IMR-90 (cell line): ENCODE data around the gene BTN3A1. TPM values are rescaled to one million over a fixed set of nuclear protein-coding genes. Genes with fewer than 3 reads are reported as not detected.

Source experiments
- ATAC-seq: fragments of 200-7000 bp; cut with Tn5 transposase; 2 replicates; pipeline ENCODE4 v1.9.1; 2020; ENCODE audit warnings: low read depth, mild to moderate bottlenecking, moderate library complexity
- BruUV-seq: library from RNA; stranded (reverse); fragments of 400-500 nt; replicated peaks from 2 replicates; lab custom pipeline; 2021; lab: Mats Ljungman, UMichigan
- CTCF ChIA-PET: fragments of 300-600 bp; formaldehyde crosslinking; extraction: SDS; loops from one replicate; lab custom pipeline; 2021; ENCODE audit warnings: antibody characterized with exemption; lab: Yijun Ruan, JAX
- POLR2A ChIA-PET: fragments of 300-600 bp; sonication (Branson Sonifier 250); formaldehyde crosslinking; loops from one replicate; lab custom pipeline; 2022; ENCODE audit warnings: antibody characterized with exemption; ENCODE audit not compliant: unreplicated experiment; lab: Charles Lee
- DNase-seq: peaks from one replicate; pipeline ENCODE4 v3.0.0; 2013
- H2AFZ ChIP-seq: replicated peaks from 2 replicates; pipeline ENCODE3; 2013; ENCODE audit warnings: low read length, mild to moderate bottlenecking; ENCODE audit not compliant: poor library complexity
- H2AK5ac ChIP-seq: 2 replicates; pipeline ENCODE4 v1.6.1; 2013; ENCODE audit warnings: low read depth, low read length, inconsistent platforms
- H2AK9ac ChIP-seq: replicated peaks from 2 replicates; pipeline ENCODE3; 2013; ENCODE audit warnings: mild to moderate bottlenecking, low read depth, low read length, moderate library complexity; ENCODE audit not compliant: poor library complexity
- H2BK120ac ChIP-seq: 2 replicates; pipeline ENCODE4 v1.6.1; 2013; ENCODE audit warnings: low read depth, low read length, inconsistent platforms
- H2BK15ac ChIP-seq: 3 replicates; pipeline ENCODE4 v1.6.1; 2013; ENCODE audit warnings: low read depth, low read length, inconsistent platforms
- H2BK20ac ChIP-seq: 2 replicates; pipeline ENCODE4 v1.6.1; 2013; ENCODE audit warnings: low read depth, mild to moderate bottlenecking, inconsistent platforms, low read length, moderate library complexity
- H2BK5ac ChIP-seq: 2 replicates; pipeline ENCODE4 v1.6.1; 2013; ENCODE audit warnings: mild to moderate bottlenecking, low read depth, low read length, inconsistent platforms; ENCODE audit not compliant: poor library complexity, severe bottlenecking
- H3K14ac ChIP-seq: replicated peaks from 2 replicates; pipeline ENCODE4 v1.6.1; 2013; ENCODE audit warnings: low read depth, low read length, inconsistent platforms
- H3K18ac ChIP-seq: 2 replicates; pipeline ENCODE4 v1.6.1; 2013; ENCODE audit warnings: low read depth, low read length, control low read depth
- H3K23ac ChIP-seq: 2 replicates; pipeline ENCODE4 v1.6.1; 2013; ENCODE audit warnings: low read depth, low read length, inconsistent platforms
- H3K27ac ChIP-seq: 2 replicates; pipeline ENCODE4 v1.5.1; 2013; ENCODE audit warnings: mild to moderate bottlenecking, control low read depth, low read length; ENCODE audit not compliant: insufficient read depth
- H3K27me3 ChIP-seq: 2 replicates; pipeline ENCODE4 v1.6.1; 2013; ENCODE audit warnings: low read length; ENCODE audit not compliant: control insufficient read depth, insufficient read depth
- H3K36me3 ChIP-seq: 2 replicates; pipeline ENCODE4 v1.6.1; 2013; ENCODE audit warnings: low read length, mixed read lengths; ENCODE audit not compliant: control insufficient read depth, insufficient read depth
- H3K4ac ChIP-seq: 2 replicates; pipeline ENCODE4 v1.6.1; 2013; ENCODE audit warnings: low read depth, low read length, inconsistent platforms
- H3K4me1 ChIP-seq: 2 replicates; pipeline ENCODE4 v1.6.1; 2013; ENCODE audit warnings: low read length, mixed read lengths; ENCODE audit not compliant: control insufficient read depth, insufficient read depth
- H3K4me2 ChIP-seq: 2 replicates; pipeline ENCODE4 v1.6.1; 2013; ENCODE audit warnings: low read depth, mild to moderate bottlenecking, control low read depth, low read length, moderate library complexity
- H3K4me3 ChIP-seq: 2 replicates; pipeline ENCODE4 v1.5.1; 2013; ENCODE audit warnings: low read depth, mild to moderate bottlenecking, control low read depth, low read length, moderate library complexity; ENCODE audit not compliant: insufficient read depth
- H3K56ac ChIP-seq: 2 replicates; pipeline ENCODE4 v1.6.1; 2013; ENCODE audit warnings: low read length, inconsistent platforms; ENCODE audit not compliant: insufficient read depth; ENCODE audit errors: extremely low read depth
- H3K79me1 ChIP-seq, 2 experiments: 2 replicates each; pipeline ENCODE4 v1.6.1; 2013; ENCODE audit warnings: low read length in 2 of 2, inconsistent platforms in 1 of 2, low read depth in 1 of 2
- H3K9ac ChIP-seq: 2 replicates; pipeline ENCODE4 v1.6.1; 2013; ENCODE audit warnings: low read depth, low read length, control low read depth
- H3K9me1 ChIP-seq: 2 replicates; pipeline ENCODE4 v1.6.1; 2013; ENCODE audit warnings: low read length, inconsistent platforms; ENCODE audit not compliant: insufficient read depth
- H3K9me3 ChIP-seq: 2 replicates; pipeline ENCODE4 v1.6.1; 2013; ENCODE audit warnings: low read length; ENCODE audit not compliant: control insufficient read depth, insufficient read depth
- H4K20me1 ChIP-seq: 2 replicates; pipeline ENCODE4 v1.6.1; 2013; ENCODE audit warnings: low read length, inconsistent platforms; ENCODE audit not compliant: insufficient read depth
- H4K5ac ChIP-seq: 2 replicates; pipeline ENCODE4 v1.6.1; 2013; ENCODE audit warnings: mild to moderate bottlenecking, low read depth, low read length, control low read depth
- H4K8ac ChIP-seq, 2 experiments: 2 replicates each; pipeline ENCODE4 v1.6.1; 2013; ENCODE audit warnings: low read depth in 2 of 2, low read length in 2 of 2, control low read depth in 1 of 2, inconsistent platforms in 1 of 2
- H4K91ac ChIP-seq: 2 replicates; pipeline ENCODE4 v1.6.1; 2013; ENCODE audit warnings: low read depth, low read length, inconsistent platforms; ENCODE audit not compliant: insufficient read depth
- MAFK ChIP-seq: IDR thresholded peaks from 2 replicates; pipeline ENCODE4 v1.6.1; 2012; ENCODE audit warnings: low read depth, low read length, improper control_type of control experiment
- RCOR1 ChIP-seq: IDR thresholded peaks from 2 replicates; pipeline ENCODE4 v1.6.1; 2012; ENCODE audit warnings: mild to moderate bottlenecking, low read length, improper control_type of control experiment; ENCODE audit not compliant: insufficient replicate concordance
- WGBS, 2 experiments: methylation state at CpG; one replicate each; pipeline versions ENCODE4 v1.1.5 to v1.1.7; 2013; ENCODE audit warnings: missing lambda C conversion rate in 2 of 2; ENCODE audit not compliant: insufficient read length in 1 of 2; ENCODE audit errors: extremely low coverage in 2 of 2; 5-methylcytosine and 5-hydroxymethylcytosine counted together
- dilution Hi-C: fragments of 300-500 bp; cut with HindIII; formaldehyde crosslinking; loops from one replicate; pipeline ENCODE4 v1.14.3; 2018; ENCODE audit warnings: low sequenced_read_pairs; ENCODE audit not compliant: unreplicated experiment
- in situ Hi-C: fragments of 300-500 bp; cut with MboI; formaldehyde crosslinking; loops from 3 replicates; pipeline ENCODE4 v1.14.3; 2019; ENCODE audit warnings: low sequenced_read_pairs, inconsistent platforms, mixed read lengths
- intact Hi-C: fragments of 100-400 bp; cut with micrococcal nuclease; formaldehyde crosslinking; loops from 2 replicates; pipeline ENCODE4 v1.10.0; 2022
- polyA plus RNA-seq, 3 experiments: library from polyadenylated mRNA; depleted of rRNA; stranded (reverse); fragments of >200 nt; gene quantifications; 2 replicates each; pipeline ENCODE4 v1.2.3, GENCODE V29; 2012; ENCODE audit warnings: low replicate concordance in 1 of 3
- total RNA-seq: library from RNA; depleted of rRNA; stranded (reverse); fragments of >200 nt; gene quantifications from 2 replicates; pipeline ENCODE4 v1.2.3, GENCODE V29; 2012

Gene BTN3A1
- total and polyA plus RNA-seq, 2 of the 4 experiments (the other 2 are of a cell fraction): 14.4 to 16.5 TPM

DNA sequence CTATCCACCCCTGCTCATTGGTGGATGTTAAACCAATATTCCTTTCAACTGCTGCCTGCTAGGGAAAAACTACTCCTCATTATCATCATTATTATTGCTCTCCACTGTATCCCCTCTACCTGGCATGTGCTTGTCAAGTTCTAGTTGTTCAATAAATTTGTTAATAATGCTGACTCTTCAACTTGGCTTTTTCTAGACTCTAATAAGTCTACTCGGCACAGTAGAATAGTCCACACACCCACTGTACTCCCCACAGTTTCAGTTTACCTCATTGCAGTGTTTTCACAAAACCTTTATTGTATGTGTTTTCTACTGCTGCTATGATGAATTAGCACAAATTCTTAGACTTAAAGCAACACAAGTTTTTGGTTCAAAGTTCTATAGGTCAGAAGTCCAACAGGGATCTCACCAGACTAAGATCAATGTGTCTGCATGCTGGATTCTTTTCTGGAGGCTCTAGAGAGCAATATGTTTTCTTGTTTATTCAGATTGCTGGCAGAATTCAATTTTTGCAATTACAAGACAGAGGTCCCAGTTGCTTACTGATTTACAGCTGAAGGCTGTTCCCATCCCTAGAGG is 13.1 kb downstream of the BTN3A1 start:
- no peak for DNase-seq

More for the DNA sequence above, 13.1 kb downstream of the BTN3A1 start:
- H4K91ac ChIP-seq: no peak overlapping the region
- H4K20me1 ChIP-seq: no peaks in the 10 kb centered on the region
- POLR2A ChIA-PET: no interaction called here
- no peak overlapping the region for H2AK5ac ChIP-seq
- H3K56ac ChIP-seq: no peak overlapping the region
- BruUV-seq: no TSS peak
- H3K9me1 ChIP-seq: peaks cover 6% of the 10 kb centered on the region
- no CpG with 5 or more reads among the region's 1 CpG for WGBS, 2 experiments
- intact Hi-C loops: no loop called here
- no peak overlapping the region for H4K5ac ChIP-seq
- H3K4ac ChIP-seq: no peak overlapping the region
- peaks cover 7% of the 10 kb centered on the region for H3K4me1 ChIP-seq
- in situ Hi-C loops: no loop called here
- no peak overlapping the region for H2BK120ac ChIP-seq
- no peak overlapping the region for H2BK15ac ChIP-seq
- H3K27me3 ChIP-seq: no peaks in the 10 kb centered on the region
- no peak overlapping the region for H2BK5ac ChIP-seq
- H2AFZ ChIP-seq: no peak overlapping the region
- no peak for ATAC-seq
- H3K4me3 ChIP-seq: no peak overlapping the region
- H3K14ac ChIP-seq: no peak overlapping the region
- no peaks in the 10 kb centered on the region for H3K9me3 ChIP-seq
- H3K23ac ChIP-seq: no peak overlapping the region
- H2BK20ac ChIP-seq: no peak overlapping the region
- H4K8ac ChIP-seq: no peak overlapping the region
- CTCF ChIA-PET: no interaction called here
- dilution Hi-C loops: no loop called here
- H3K18ac ChIP-seq: no peak overlapping the region
- TF ChIP-seq RCOR1: no peak
- peak; percentile 31; the same call in 1 of the 2 replicates for TF ChIP-seq MAFK
- H3K27ac ChIP-seq: no peak overlapping the region
- no peaks in the 10 kb centered on the region for H3K79me1 ChIP-seq
- no peak overlapping the region for H2AK9ac ChIP-seq
- H3K4me2 ChIP-seq: no peak overlapping the region
- H3K9ac ChIP-seq: no peak overlapping the region
- H3K36me3 ChIP-seq: peaks cover 9% of the 10 kb centered on the region; the same call in 1 of the 2 replicates
